Sciatic nerve (tissue), 2 donors: ENCODE measurements around the gene NUBPL. TPM values are rescaled to one million over a fixed set of nuclear protein-coding genes. Genes with fewer than 3 reads are reported as not detected.
"Not testable (repeated sequence)": the region's sequence is repeated elsewhere in the genome, so short reads cannot be mapped to it uniquely, and the experiment has no call there.

Source experiments
- ATAC-seq: fragments of 200-7000 bp; cut with Tn5 transposase; one replicate; pipeline ENCODE4 v1.9.1; 2020; ENCODE audit warnings: mild to moderate bottlenecking, moderate library complexity
- DNase-seq: peaks from one replicate; pipeline ENCODE4 v3.0.0-alpha.2; 2020; ENCODE audit warnings: low spot score
- intact Hi-C: fragments of 100-400 bp; cut with DNase I; formaldehyde crosslinking; loops from one replicate; pipeline ENCODE4 v1.14.2; 2022
- total RNA-seq: library from RNA; stranded (reverse); fragmentation: NEBNext Ultra II Directional; extraction: Animal tissue kit (Norgen Biotek cat#: 25700); gene quantifications from one replicate; pipeline ENCODE4 v1.2.1, GENCODE V29; 2021
- donor health status: DM: no; HTN: no; CAD: no.
- donor health status: DM: no; HTN: no; CAD: no.

Gene NUBPL
- total RNA-seq, 1 donor from 2014 or later: 18.7 TPM

DNA sequence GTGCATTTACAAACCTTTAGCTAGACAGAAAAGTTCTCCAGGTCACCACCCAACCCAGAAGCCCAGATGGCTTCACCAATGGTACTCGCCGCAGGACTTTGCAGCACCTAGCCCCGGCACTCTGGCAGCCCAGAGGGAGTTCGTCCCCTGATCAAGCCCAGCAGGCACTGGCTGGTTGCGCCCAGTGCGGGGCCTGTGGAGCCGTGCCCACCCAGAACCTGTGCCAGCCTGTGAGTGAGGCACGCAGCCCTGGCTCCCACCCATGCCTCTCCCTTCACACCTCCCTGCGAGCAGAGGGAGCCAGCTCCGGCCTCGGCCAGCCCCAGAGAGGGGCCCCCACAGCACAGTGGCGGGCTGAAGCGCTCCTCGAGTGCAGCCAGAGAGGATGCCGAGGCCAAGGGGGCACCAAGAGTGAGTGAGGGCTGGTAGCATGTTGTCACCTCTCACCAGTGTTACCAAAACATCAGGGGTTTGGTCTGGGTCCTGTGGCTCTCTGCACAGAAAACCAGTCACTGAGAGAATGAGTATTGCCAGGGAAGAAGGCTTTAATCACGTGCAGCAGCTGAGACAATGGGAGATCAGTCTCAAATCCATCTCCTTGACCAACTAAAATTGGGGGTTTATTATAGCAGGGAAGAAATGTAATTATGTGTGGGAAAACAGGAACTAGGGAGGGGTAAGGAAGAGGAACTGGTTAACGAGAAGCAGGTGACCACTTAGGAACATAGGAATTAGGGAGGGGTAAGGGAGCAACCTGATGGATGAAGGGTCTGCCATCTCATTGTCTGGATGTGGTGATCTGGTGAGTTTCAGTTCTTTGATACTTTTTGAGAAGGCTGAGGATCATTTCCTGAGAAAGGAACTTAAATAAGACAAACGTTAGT, 151.3 kb downstream of the NUBPL start:
- intact Hi-C loops: no loop called here
- ATAC-seq (no peak), DNase-seq (no peak)

- intact Hi-C loops: no loop called here
- DNase-seq: no peak
These were observed 155.0 kb downstream of the NUBPL start for GRCh38 chr14:31716208-31716607.

GRCh38 chr14:31717294-31718085, 156.3 kb downstream of the NUBPL start:
- ATAC-seq: no peak
- DNase-seq: no peak
- intact Hi-C loops: no loop called here

More at GRCh38 chr14:31716208-31716607, 155.0 kb downstream of the NUBPL start:
- ATAC-seq: no peak

DNA sequence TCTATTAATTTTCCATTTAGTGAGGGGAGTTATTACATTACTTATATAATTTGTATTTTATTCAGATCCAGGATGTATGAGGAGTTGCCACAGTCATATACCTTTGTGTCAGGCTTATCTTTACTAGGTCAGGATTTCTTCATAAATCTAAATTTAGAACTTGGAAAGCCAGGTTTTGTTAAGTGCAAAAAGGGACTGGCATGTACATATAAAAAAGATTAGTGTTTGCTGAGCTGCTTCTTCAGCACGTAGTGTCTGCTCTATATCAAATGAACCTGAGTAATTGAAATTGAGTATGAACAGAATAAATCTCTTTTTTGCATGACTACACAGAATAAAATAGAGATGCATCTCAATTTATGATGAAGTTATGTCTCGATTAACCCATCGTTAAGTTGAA, 157.4 kb downstream of the NUBPL start:
- no peak for DNase-seq
- ATAC-seq: no peak
- intact Hi-C loops: no loop called here

DNA sequence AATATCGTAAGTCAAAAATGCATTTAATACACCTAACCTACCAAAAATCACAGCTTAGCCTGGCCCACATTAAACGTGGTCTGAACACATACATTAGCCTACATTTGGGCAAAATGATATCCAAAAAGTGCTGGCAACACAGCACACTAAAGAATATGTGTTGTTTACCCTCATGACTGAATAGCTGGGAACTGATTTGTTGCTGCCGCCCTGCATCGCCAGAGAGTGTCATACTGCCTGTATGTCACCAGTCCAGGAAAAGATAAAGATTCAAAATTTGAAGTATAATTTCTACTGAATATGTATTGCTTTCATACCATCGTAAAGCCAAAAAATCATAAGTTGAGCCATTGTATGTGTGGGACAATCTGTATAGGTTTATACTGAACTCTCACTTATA, 157.8 kb downstream of the NUBPL start:
- DNase-seq: no peak
- no peak for ATAC-seq
- intact Hi-C loops: no loop called here

GRCh38 chr14:31726337-31726736, 165.1 kb downstream of the NUBPL start:
- no peak for ATAC-seq
- DNase-seq: no peak
- intact Hi-C loops: no loop called here

DNA sequence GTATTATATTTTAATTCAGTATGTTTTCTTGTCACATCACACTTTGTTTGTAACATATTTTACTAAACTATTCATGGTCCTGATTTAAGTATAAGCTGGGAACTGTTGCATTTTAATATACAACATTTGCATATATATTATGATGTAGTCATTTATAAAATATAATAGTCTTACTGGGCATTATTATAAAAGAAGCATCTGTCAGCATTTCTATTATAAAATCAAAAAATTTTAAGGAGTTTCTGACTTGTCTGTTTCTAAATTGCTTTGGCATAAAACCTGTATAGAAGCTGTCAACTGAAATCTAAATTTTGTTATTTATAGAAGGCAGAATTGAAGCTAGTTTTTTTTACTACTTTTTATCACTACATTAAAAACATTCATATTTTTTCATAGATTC, 166.6 kb downstream of the NUBPL start:
- intact Hi-C loops: no loop called here
- no peak for ATAC-seq
- no peak for DNase-seq

- DNase-seq (no peak), ATAC-seq (no peak)
- intact Hi-C loops: no loop called here
These were observed 179.5 kb downstream of the NUBPL start for GRCh38 chr14:31740688-31741087.

- intact Hi-C loops: no loop called here
- ATAC-seq (no peak), DNase-seq (no peak)
These were observed 184.5 kb downstream of the NUBPL start for GRCh38 chr14:31745741-31746140.

GRCh38 chr14:31746326-31746725, 185.1 kb downstream of the NUBPL start:
- intact Hi-C loops: no loop called here
- no peak for DNase-seq
- ATAC-seq: no peak

DNA sequence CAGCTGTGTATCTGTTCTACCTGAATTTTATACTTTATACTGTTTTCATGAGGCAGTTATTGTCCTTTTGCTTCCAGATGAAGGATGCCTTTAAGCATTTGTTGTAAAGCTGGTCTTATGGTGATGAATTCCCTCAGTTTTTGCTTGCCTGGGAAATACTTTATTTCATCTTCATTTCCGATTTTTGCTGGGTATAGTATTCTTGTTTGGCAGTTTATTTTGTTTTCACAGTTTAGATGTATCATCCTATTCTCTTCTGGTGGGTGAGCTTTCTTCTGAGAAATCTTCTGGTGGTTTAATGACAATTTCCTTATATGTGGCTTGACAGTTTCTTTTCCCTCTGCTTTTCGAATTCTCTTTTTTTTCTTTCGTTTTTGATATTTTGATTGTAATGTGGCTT, 188.1 kb downstream of the NUBPL start:
- intact Hi-C loops: no loop called here
- no peak for DNase-seq
- no peak for ATAC-seq

DNA sequence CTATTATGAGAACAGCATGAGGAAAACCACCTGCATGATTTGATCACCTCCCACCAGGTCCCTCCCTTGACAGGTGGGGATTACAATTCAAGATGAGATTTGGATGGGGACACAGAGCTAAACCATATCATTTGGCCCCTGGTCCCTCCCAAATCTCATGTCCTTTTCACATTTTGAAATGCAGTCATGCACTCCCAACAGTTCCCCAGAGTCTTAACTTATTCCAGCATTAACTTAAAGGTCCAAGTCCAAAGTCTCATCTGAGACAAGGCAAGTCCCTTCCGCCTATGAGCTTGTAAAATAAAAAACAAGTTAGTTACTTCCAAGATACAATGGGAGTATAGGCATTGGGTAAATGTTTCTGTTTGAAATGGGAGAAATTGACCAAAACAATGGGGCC, 189.8 kb downstream of the NUBPL start:
- ATAC-seq, DNase-seq, intact Hi-C loops: not testable (repeated sequence)

DNA sequence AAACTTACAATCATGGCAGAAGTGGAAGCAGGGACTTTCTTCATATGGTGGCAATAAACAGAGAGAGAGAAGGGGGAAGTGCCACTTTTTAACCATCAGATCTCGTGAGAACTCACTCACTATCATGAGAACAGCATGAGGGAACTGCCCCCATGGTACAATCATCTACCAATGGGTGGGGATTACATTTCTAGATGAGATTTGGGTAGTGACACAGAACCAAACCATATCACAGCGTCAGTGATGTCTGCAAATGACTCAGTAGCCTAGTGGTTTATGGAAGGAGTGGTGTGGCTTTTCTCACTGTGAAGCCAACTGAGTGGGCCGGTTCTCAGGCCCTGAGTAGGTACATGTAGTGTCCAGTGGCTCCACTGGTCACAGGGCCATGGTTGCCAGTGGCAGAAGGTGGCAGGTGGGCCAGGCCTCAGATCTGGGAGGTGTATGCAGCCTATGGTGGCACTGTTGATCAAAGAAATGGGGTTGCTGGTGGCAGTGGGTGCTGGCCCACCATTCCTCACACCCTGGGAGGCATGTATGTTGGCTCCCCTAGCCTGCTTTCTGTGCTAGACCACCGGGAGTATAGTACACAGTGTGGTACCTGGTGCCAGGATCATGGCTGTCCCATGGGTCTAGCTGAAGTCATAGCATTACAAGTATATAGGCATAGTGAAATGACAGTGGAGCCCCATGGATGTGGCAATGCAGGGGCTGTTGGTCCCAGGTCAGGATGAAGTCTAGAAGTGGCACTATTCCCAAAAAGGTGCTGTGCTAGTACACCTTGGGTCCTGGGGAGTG, 191.9 kb downstream of the NUBPL start:
- intact Hi-C loops: no loop called here
- DNase-seq (no peak), ATAC-seq (no peak)

GRCh38 chr14:31758941-31759340, 197.7 kb downstream of the NUBPL start:
- intact Hi-C loops: no loop called here
- DNase-seq: no peak
- ATAC-seq: no peak

- DNase-seq (no peak), ATAC-seq (no peak)
- intact Hi-C loops: no loop called here
These were observed 199.1 kb downstream of the NUBPL start for GRCh38 chr14:31760277-31760676.

GRCh38 chr14:31761325-31761724, 200.1 kb downstream of the NUBPL start:
- intact Hi-C loops: no loop called here

GRCh38 chr14:31763041-31763440, 201.8 kb downstream of the NUBPL start:
- ATAC-seq: no peak
- DNase-seq: no peak
- intact Hi-C loops: no loop called here

More at GRCh38 chr14:31761325-31761724, 200.1 kb downstream of the NUBPL start:
- DNase-seq: no peak
- ATAC-seq: no peak

- ATAC-seq: no peak
- no peak for DNase-seq
- intact Hi-C loops: no loop called here
These were observed 205.2 kb downstream of the NUBPL start for GRCh38 chr14:31766315-31766892.

DNA sequence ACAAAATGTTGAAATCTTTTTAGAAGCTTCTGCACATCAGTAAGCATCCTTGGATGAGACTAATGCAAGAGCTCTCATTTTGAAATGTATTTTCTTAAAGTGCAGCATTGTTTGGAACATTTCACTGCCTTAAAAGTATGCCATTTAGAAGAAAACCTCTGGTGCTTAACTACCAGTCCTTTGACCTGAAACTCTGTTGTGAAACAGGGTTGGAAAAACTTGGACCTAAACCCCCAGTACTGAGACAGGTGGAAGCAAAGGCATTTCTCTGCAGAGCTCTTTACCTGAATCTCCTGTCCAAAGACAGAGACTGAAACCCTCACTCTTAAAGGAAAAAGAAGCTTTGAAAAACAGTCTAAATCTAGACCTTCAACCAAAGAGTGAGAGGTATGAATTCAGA, 207.2 kb downstream of the NUBPL start:
- DNase-seq (no peak), ATAC-seq (no peak)
- intact Hi-C loops: no loop called here
